RWPE1 (cell line): ENCODE data around the gene SMTN.

Experiments
- CTCF ChIA-PET: fragments of 350-600 bp; sonication (Branson Sonifier 250); formaldehyde crosslinking; extraction: SDS; loops from one replicate; lab custom pipeline; 2021; lab: Yijun Ruan, JAX
- POLR2A ChIA-PET: fragments of 400-600 bp; formaldehyde crosslinking; extraction: SDS; loops from one replicate; lab custom pipeline; 2020; ENCODE audit warnings: antibody characterized with exemption; ENCODE audit not compliant: low non-redundant PET; lab: Yijun Ruan, JAX
- DNase-seq: peaks from one replicate; pipeline ENCODE4 v3.0.0; 2012; ENCODE audit warnings: low spot score
- H3K27ac ChIP-seq: fragments of 450-650 bp; 2 replicates; pipeline ENCODE4 v1.5.1; 2017
- CTCF ChIP-seq: fragments of 450-650 bp; conservative IDR thresholded peaks from 2 replicates; pipeline ENCODE4 v1.5.1; 2017; ENCODE audit warnings: low read depth, mild to moderate bottlenecking

The SMTN gene

GRCh38 chr22:31103899-31104694 lies 23.0 kb downstream of the SMTN start:
- ChIA-PET CTCF (no interaction called here), POLR2A (no interaction called here)
- no peak for TF ChIP-seq CTCF
- no peak for DNase-seq
- peak overlapping the region; percentile 69 for H3K27ac ChIP-seq

GRCh38 chr22:31104869-31105268 lies 23.8 kb downstream of the SMTN start:
- POLR2A ChIA-PET, result no interaction called here
- H3K27ac ChIP-seq, result peak overlapping the region; percentile 67; the same call in 1 of the 2 replicates
- no peak for TF ChIP-seq CTCF
- CTCF ChIA-PET, result interaction anchor here (0.6 kb wide), 1 partner anchor 57 kb away, joined by 4 read pairs; no protein-coding TSS in a partner anchor
- no peak for DNase-seq

GRCh38 chr22:31105282-31105929 lies 24.3 kb downstream of the SMTN start:
- CTCF ChIA-PET, result interaction anchor here (0.6 kb wide), 1 partner anchor 57 kb away, joined by 4 read pairs; no protein-coding TSS in a partner anchor
- no peak for TF ChIP-seq CTCF
- no peak for DNase-seq
- H3K27ac ChIP-seq, result peak overlapping the region; percentile 67
- POLR2A ChIA-PET, result no interaction called here

GRCh38 chr22:31106001-31106571 lies 25.0 kb downstream of the SMTN start:
- peak overlapping the region; percentile 67 for H3K27ac ChIP-seq
- ChIA-PET POLR2A (no interaction called here), CTCF (no interaction called here)
- no peak for TF ChIP-seq CTCF
- DNase-seq, result no peak

- ChIA-PET POLR2A (no interaction called here), CTCF (interaction anchor here (1.0 kb wide), 1 partner anchor 42 kb away, joined by 4 read pairs; no protein-coding TSS in a partner anchor)
- no peak for TF ChIP-seq CTCF
- no peak for DNase-seq
- H3K27ac ChIP-seq, result peak overlapping the region; percentile 67
Observed at GRCh38 chr22:31106731-31107177, 25.6 kb downstream of the SMTN start.
